GM19438 (cell line): Measurements from ENCODE around the gene TRAK1.
"Not testable (repeated sequence)": the region's sequence is repeated elsewhere in the genome, so short reads cannot be mapped to it uniquely, and the experiment has no call there.

Experiments
- ATAC-seq: cut with Tn5 transposase; IDR thresholded peaks from one replicate; pipeline ENCODE4 v1.9.1; 2021; ENCODE audit warnings: low read depth; ENCODE audit not compliant: unreplicated experiment

Gene TRAK1

GRCh38 chr3:42096796-42097565 is 5.8 kb downstream of the TRAK1 start:
- no peak for ATAC-seq

- ATAC-seq = no peak
Observed at GRCh38 chr3:42097566-42097946, 6.4 kb downstream of the TRAK1 start.

- no peak for ATAC-seq
Observed at GRCh38 chr3:42098171-42098570, 7.0 kb downstream of the TRAK1 start.

- no peak for ATAC-seq
Observed at GRCh38 chr3:42099020-42099765, 8.0 kb downstream of the TRAK1 start.

- ATAC-seq = no peak
Observed at GRCh38 chr3:42101048-42101447, 9.9 kb downstream of the TRAK1 start.

GRCh38 chr3:42101481-42101880 is 10.3 kb downstream of the TRAK1 start:
- no peak for ATAC-seq

- no peak for ATAC-seq
Observed at GRCh38 chr3:42102571-42102970, 11.4 kb downstream of the TRAK1 start.

- not testable (repeated sequence) for ATAC-seq
Observed at GRCh38 chr3:42103921-42104665, 12.9 kb downstream of the TRAK1 start.

GRCh38 chr3:42105994-42106393 is 14.8 kb downstream of the TRAK1 start:
- ATAC-seq = not testable (repeated sequence)

GRCh38 chr3:42106646-42107045 is 15.5 kb downstream of the TRAK1 start:
- no peak for ATAC-seq

GRCh38 chr3:42110631-42111030 is 19.5 kb downstream of the TRAK1 start:
- no peak for ATAC-seq

- no peak for ATAC-seq
Observed at GRCh38 chr3:42114130-42114725, 23.1 kb downstream of the TRAK1 start.

GRCh38 chr3:42115215-42115614 is 24.1 kb downstream of the TRAK1 start:
- no peak for ATAC-seq

GRCh38 chr3:42115946-42116345 is 24.8 kb downstream of the TRAK1 start:
- ATAC-seq = no peak

GRCh38 chr3:42116466-42116865 is 25.3 kb downstream of the TRAK1 start:
- no peak for ATAC-seq

GRCh38 chr3:42117175-42118008 is 26.2 kb downstream of the TRAK1 start:
- ATAC-seq = no peak

GRCh38 chr3:42118762-42119361 is 27.7 kb downstream of the TRAK1 start:
- ATAC-seq = peak; percentile 75

- ATAC-seq = no peak
Observed at GRCh38 chr3:42119561-42120355, 28.6 kb downstream of the TRAK1 start.

GRCh38 chr3:42120866-42121265 is 29.7 kb downstream of the TRAK1 start:
- no peak for ATAC-seq
